ENCODE data around the gene CTNNA1.

GRCh38 chr5:138867011-138867410 is 113.8 kb downstream of the CTNNA1 start:
- TF ChIP-seq POLR2AphosphoS5 (IDR thresholded peaks at IDR 0.05; ENCODE audit: insufficient read depth, low read depth, low read length) (no peak), POLR2A (IDR thresholded peaks at IDR 0.05; ENCODE audit: low read depth, low read length) (no peak)
- TF ChIP-seq, protein P1, sequence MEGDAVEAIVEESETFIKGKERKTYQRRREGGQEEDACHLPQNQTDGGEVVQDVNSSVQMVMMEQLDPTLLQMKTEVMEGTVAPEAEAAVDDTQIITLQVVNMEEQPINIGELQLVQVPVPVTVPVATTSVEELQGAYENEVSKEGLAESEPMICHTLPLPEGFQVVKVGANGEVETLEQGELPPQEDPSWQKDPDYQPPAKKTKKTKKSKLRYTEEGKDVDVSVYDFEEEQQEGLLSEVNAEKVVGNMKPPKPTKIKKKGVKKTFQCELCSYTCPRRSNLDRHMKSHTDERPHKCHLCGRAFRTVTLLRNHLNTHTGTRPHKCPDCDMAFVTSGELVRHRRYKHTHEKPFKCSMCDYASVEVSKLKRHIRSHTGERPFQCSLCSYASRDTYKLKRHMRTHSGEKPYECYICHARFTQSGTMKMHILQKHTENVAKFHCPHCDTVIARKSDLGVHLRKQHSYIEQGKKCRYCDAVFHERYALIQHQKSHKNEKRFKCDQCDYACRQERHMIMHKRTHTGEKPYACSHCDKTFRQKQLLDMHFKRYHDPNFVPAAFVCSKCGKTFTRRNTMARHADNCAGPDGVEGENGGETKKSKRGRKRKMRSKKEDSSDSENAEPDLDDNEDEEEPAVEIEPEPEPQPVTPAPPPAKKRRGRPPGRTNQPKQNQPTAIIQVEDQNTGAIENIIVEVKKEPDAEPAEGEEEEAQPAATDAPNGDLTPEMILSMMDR (IDR thresholded peaks at IDR 0.05; ENCODE audit: extremely low read depth in 1 of 2, insufficient read depth in 1 of 2, low read depth in 1 of 2, low read length in 2 of 2), result no peak

Data from endothelial cell of umbilical vein (primary cell).